ENCODE results near the gene LMO3. TPM values are rescaled to one million over a fixed set of nuclear protein-coding genes. Genes with fewer than 3 reads are reported as not detected.

LMO3 gene
- not detected in 2 replicates for total RNA-seq (2014; rRNA removed; shearing (Covaris generic))

- DNase-seq (ENCODE audit: low spot score) = no peak
These were observed at the start of gene LMO3 for GRCh38 chr12:16606117-16606200. LMO3 (minus strand) TSS chr12:16606162; CDS start chr12:16600860, 5,302 bp downstream.

- DNase-seq (ENCODE audit: low spot score) = no peak
These were observed 30.6 kb upstream of the LMO3 start for GRCh38 chr12:16636435-16637055.

- no peak for DNase-seq (ENCODE audit: low spot score)
These were observed 28.8 kb upstream of the LMO3 start for GRCh38 chr12:16634786-16635185.

- DNase-seq (ENCODE audit: low spot score) = no peak
These were observed 21.0 kb upstream of the LMO3 start for GRCh38 chr12:16626991-16627390.

- no peak for DNase-seq (ENCODE audit: low spot score)
These were observed 16.4 kb upstream of the LMO3 start for GRCh38 chr12:16622338-16622737.

- DNase-seq (ENCODE audit: low spot score) = no peak
These were observed 13.6 kb upstream of the LMO3 start for GRCh38 chr12:16619537-16619936.

GRCh38 chr12:16618256-16618655, 12.3 kb upstream of the LMO3 start:
- DNase-seq (ENCODE audit: low spot score) = no peak

- no peak for DNase-seq (ENCODE audit: low spot score)
These were observed 7.2 kb upstream of the LMO3 start for GRCh38 chr12:16613199-16613598.

- no peak for DNase-seq (ENCODE audit: low spot score)
These were observed 6.7 kb upstream of the LMO3 start for GRCh38 chr12:16612647-16613046.

- no peak for DNase-seq (ENCODE audit: low spot score)
These were observed 5.2 kb upstream of the LMO3 start for GRCh38 chr12:16611146-16611545.

GRCh38 chr12:16610743-16611142, 4.8 kb upstream of the LMO3 start:
- no peak for DNase-seq (ENCODE audit: low spot score)

- DNase-seq (ENCODE audit: low spot score) = no peak
These were observed 4.1 kb upstream of the LMO3 start for GRCh38 chr12:16610001-16610585.

- no peak for DNase-seq (ENCODE audit: low spot score)
These were observed 3.1 kb upstream of the LMO3 start for GRCh38 chr12:16608946-16609539.

- DNase-seq (ENCODE audit: low spot score) = no peak
These were observed 2.2 kb upstream of the LMO3 start for GRCh38 chr12:16607906-16608775.

- DNase-seq (ENCODE audit: low spot score) = no peak
These were observed 1.0 kb upstream of the LMO3 start for GRCh38 chr12:16606991-16607390.

GRCh38 chr12:16606201-16606849, 363 bp upstream of the LMO3 start:
- DNase-seq (ENCODE audit: low spot score) = no peak

- DNase-seq (ENCODE audit: low spot score) = no peak
These were observed 283 bp downstream of the LMO3 start for GRCh38 chr12:16605642-16606116.

- DNase-seq (ENCODE audit: low spot score) = no peak
These were observed 1.2 kb downstream of the LMO3 start for GRCh38 chr12:16604596-16605252.

- DNase-seq (ENCODE audit: low spot score) = no peak
These were observed 1.9 kb downstream of the LMO3 start for GRCh38 chr12:16603916-16604575.

GRCh38 chr12:16603260-16603915, 2.6 kb downstream of the LMO3 start:
- DNase-seq (ENCODE audit: low spot score) = no peak

- DNase-seq (ENCODE audit: low spot score) = no peak
These were observed 3.5 kb downstream of the LMO3 start for GRCh38 chr12:16602412-16602811.

Measured in A172 (cell line).